SH-SY5Y (cell line): ENCODE measurements around the gene OAF.

ENCODE experiments used
- GATA2 ChIP-seq: IDR thresholded peaks from 2 replicates; pipeline ENCODE4 v1.6.1; 2011; ENCODE audit warnings: mild to moderate bottlenecking, low read depth, low read length
- GATA3 ChIP-seq: IDR thresholded peaks from 2 replicates; pipeline ENCODE4 v1.6.1; 2011; ENCODE audit warnings: low read depth, mild to moderate bottlenecking, low read length, moderate library complexity

DNA sequence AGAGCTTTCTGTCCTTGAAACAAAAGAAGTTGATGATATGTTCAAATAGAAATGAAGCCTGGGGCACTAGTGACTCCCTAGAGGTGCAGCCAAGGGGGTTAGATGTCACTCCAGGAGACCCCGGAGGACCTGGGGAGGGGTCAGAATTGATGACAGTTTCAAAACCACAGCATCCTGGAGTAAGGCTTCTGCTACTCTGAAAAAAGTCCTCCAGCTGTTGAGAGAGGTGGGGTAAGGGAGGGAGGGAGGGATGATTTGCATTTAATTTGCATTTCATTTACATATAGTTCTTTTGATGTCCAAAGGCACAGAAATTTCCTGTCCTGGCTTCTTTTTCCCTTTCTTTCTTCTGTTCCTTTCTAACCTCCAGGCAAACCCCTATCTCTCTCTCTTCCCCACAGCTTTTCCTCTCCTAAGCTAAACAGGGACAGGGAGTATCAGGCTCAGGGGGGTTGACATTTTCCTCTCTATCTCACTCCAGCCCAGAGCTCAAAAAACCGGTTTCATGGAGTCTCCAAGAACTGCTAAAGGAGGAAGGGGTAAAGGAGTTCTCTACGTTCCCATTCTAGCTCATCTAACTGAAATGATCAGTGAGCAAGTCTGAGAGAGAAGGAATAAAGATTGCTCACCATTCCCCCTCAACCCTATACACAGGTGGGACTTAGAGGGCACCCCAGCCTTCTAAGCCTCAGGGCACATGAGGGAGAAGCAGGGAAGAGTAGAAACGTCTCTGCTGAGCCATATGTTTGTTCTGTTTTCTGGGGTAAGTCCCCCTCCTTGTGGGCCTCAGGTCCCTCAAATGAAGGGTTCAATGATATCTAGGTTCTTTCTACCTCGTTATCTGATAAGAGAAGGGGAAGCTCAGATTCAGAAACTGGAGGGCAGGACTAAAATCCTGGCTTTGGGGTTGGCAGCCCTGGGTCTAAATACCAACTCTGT, 25.6 kb downstream of the OAF start:
- no peak for TF ChIP-seq GATA2
- TF ChIP-seq GATA3 = no peak
